HG03354 (cell line): ENCODE results near the gene JPH4.
A peak's percentile ranks its signal among the peaks of the same experiment; 100 is the strongest.

ENCODE experiments used
- ATAC-seq: cut with Tn5 transposase; IDR thresholded peaks from one replicate; pipeline ENCODE4 v1.9.1; 2021; ENCODE audit warnings: mild to moderate bottlenecking; ENCODE audit not compliant: unreplicated experiment, poor library complexity, severe bottlenecking

JPH4 gene

GRCh38 chr14:23582906-23583760 is 4.5 kb upstream of the JPH4 start:
- no peak for ATAC-seq

GRCh38 chr14:23580948-23581281 is 2.3 kb upstream of the JPH4 start:
- no peak for ATAC-seq

- no peak for ATAC-seq
These were observed 1.7 kb upstream of the JPH4 start for GRCh38 chr14:23580152-23580926.

GRCh38 chr14:23579739-23580138 is 1.1 kb upstream of the JPH4 start:
- ATAC-seq = no peak

- ATAC-seq = no peak
These were observed 681 bp upstream of the JPH4 start for GRCh38 chr14:23579311-23579630.

GRCh38 chr14:23577710-23578392 is 739 bp downstream of the JPH4 start:
- no peak for ATAC-seq

GRCh38 chr14:23577004-23577681 is 1.4 kb downstream of the JPH4 start:
- ATAC-seq = no peak

GRCh38 chr14:23573384-23574015 is 5.1 kb downstream of the JPH4 start:
- ATAC-seq = no peak

- no peak for ATAC-seq
These were observed 5.8 kb downstream of the JPH4 start for GRCh38 chr14:23572836-23573235.

- ATAC-seq = no peak
These were observed 6.1 kb downstream of the JPH4 start for GRCh38 chr14:23572524-23572828.

- no peak for ATAC-seq
These were observed 6.7 kb downstream of the JPH4 start for GRCh38 chr14:23571701-23572523.

GRCh38 chr14:23570806-23571483 is 7.6 kb downstream of the JPH4 start:
- no peak for ATAC-seq

- no peak for ATAC-seq
These were observed 9.0 kb downstream of the JPH4 start for GRCh38 chr14:23569443-23570151.

- no peak for ATAC-seq
These were observed 9.8 kb downstream of the JPH4 start for GRCh38 chr14:23568600-23569331.

GRCh38 chr14:23568021-23568599 is 10.5 kb downstream of the JPH4 start:
- no peak for ATAC-seq

- peak; percentile 88 for ATAC-seq
These were observed 11.2 kb downstream of the JPH4 start, which contains the start of gene AP1G2 for GRCh38 chr14:23567186-23568020. TSS of gene AP1G2 (minus strand) at chr14:23567791. CDS start at chr14:23567314, 477 bp downstream.
